Kidney epithelial cell (primary cell): ENCODE data around the gene AKAP13. TPM values are rescaled to one million over a fixed set of nuclear protein-coding genes. Genes with fewer than 3 reads are reported as not detected.

Experiments
- DNase-seq: peaks from one replicate; pipeline ENCODE4 v3.0.0-alpha.2; 2010; ENCODE audit warnings: low read depth
- H3K27me3 ChIP-seq: 2 replicates; pipeline ENCODE4 v1.6.0; 2011; ENCODE audit warnings: low read length; ENCODE audit not compliant: control insufficient read depth, insufficient read depth
- H3K36me3 ChIP-seq: 2 replicates; pipeline ENCODE4 v1.5.1; 2011; ENCODE audit warnings: low read length; ENCODE audit not compliant: control insufficient read depth, insufficient read depth
- H3K4me3 ChIP-seq: 2 replicates; pipeline ENCODE4 v1.5.1; 2011; ENCODE audit warnings: low read depth, mild to moderate bottlenecking, control low read depth, low read length
- CTCF ChIP-seq: IDR thresholded peaks from 2 replicates; pipeline ENCODE4 v1.5.1; 2011; ENCODE audit warnings: mild to moderate bottlenecking, moderate library complexity, low read length, control low read depth, inconsistent platforms; ENCODE audit not compliant: insufficient read depth, poor library complexity, severe bottlenecking
- total RNA-seq: library from RNA; depleted of rRNA; stranded (reverse); fragments of >200 nt; gene quantifications from 2 replicates; pipeline ENCODE4 v1.2.3, GENCODE V29; 2015

Gene AKAP13
- total RNA-seq, 1 donor from 2014 or later, result 54.0 TPM

GRCh38 chr15:85543741-85544155 is 163.3 kb downstream of the AKAP13 start:
- Histone ChIP-seq H3K36me3 (peaks cover 2% of the 10 kb centered on the region), H3K4me3 (no peak overlapping the region), H3K27me3 (no peaks in the 10 kb centered on the region)
- TF ChIP-seq CTCF, result no peak
- DNase-seq, result no peak

DNA sequence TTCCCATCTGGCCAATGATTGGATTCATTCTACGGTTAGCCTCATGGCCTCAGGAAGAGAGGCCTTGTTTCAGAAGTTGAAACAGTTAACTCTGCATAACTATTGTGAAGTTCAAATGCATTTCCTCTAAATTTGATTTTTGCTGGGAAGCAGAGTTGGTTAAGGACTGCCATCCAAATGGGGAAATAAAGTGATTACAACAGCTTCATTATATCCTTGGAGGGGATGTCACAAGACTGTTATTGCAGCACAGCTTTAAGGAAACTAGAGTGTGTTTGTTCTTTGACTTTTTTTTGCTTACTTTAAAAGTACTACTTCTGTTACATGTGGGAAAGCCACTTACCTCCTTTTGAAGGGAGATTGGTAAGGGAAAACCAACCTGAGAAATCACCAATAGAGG is 164.8 kb downstream of the AKAP13 start:
- TF ChIP-seq CTCF, result no peak
- no peaks in the 10 kb centered on the region for H3K27me3 ChIP-seq

GRCh38 chr15:85545752-85546151 is 165.3 kb downstream of the AKAP13 start:
- TF ChIP-seq CTCF, result no peak
- H3K27me3 ChIP-seq, result no peaks in the 10 kb centered on the region
- DNase-seq, result no peak
- H3K4me3 ChIP-seq, result no peak overlapping the region
- peaks cover 2% of the 10 kb centered on the region for H3K36me3 ChIP-seq

More for the DNA sequence above, 164.8 kb downstream of the AKAP13 start:
- no peak overlapping the region for H3K4me3 ChIP-seq
- DNase-seq, result no peak
- peaks cover 2% of the 10 kb centered on the region for H3K36me3 ChIP-seq

DNA sequence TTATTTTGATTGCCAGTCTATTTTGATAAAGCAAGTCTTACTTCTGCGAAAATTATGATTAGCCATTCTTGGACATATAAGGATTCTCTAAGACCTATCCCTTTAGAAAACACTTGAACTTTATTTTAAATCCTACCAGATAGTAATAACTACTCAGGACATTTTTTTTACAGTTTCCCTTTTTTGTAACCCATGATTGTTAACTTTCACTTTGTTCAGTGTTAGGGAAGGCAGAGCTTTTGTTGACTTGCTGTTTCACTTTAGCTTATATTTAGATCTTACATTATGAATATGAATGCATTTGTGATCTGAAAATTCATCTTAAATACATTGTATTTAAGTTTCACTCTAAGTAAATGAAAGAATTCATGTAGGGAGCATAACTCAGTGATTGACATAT is 167.0 kb downstream of the AKAP13 start:
- Histone ChIP-seq H3K27me3 (no peaks in the 10 kb centered on the region), H3K36me3 (peaks cover 2% of the 10 kb centered on the region), H3K4me3 (no peak overlapping the region)
- no peak for DNase-seq
- TF ChIP-seq CTCF, result no peak

- Histone ChIP-seq H3K36me3 (no peaks in the 10 kb centered on the region), H3K27me3 (no peaks in the 10 kb centered on the region), H3K4me3 (no peak overlapping the region)
- no peak for TF ChIP-seq CTCF
- no peak for DNase-seq
Measured at GRCh38 chr15:85550283-85550682, 169.9 kb downstream of the AKAP13 start.

DNA sequence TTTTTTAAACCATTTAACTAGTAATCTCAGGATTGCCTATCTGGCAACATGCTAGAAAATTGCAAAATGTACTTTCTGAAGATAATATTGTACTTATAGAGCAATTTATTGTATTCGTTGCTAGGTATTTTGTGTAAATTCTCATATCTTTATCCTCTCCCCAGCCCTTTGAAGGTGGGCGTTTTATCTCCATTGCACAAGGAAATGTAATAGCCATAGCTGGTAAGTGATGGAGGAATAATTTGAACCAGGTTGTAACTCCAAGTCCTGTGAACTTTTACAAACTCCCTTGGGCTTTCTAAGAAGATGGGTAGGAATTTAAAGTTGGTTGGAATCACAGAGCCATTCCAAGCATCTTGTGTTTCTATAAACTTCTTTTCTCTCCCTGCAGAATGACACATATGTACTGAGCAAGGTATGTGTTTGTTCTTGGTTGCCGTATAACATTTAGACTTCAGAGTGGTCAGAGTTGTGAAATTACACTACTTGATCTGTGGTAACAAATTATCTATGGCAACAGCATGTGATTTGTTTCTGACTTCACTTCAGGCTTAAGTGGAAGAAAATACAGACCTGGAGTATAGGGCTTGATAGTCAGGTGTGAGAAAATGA is 170.9 kb downstream of the AKAP13 start:
- Histone ChIP-seq H3K27me3 (no peaks in the 10 kb centered on the region), H3K4me3 (no peak overlapping the region), H3K36me3 (no peaks in the 10 kb centered on the region)
- TF ChIP-seq CTCF, result no peak
- DNase-seq, result no peak
